ENCODE data around the gene CAT.

GRCh38 chr11:34495724-34496377 lies 57.1 kb downstream of the CAT start:
- TF ChIP-seq CTCF (IDR thresholded peaks at IDR 0.05; ENCODE audit: low read length), result no peak
- no peak for TF ChIP-seq EZH2 (optimal IDR thresholded peaks at IDR 0.05; ENCODE audit: low read depth, low read length)
- TF ChIP-seq EZH2phosphoT487 (IDR thresholded peaks at IDR 0.05; ENCODE audit: low read length), result no peak

Data from MM.1S (cell line).